SU-DHL-6 (cell line): Measurements from ENCODE around the gene ACVR2A.

Experiments
- H2AFZ ChIP-seq: fragments of 200-600 bp; sonication (generic); 2 replicates; pipeline ENCODE4 v1.6.1; 2014; ENCODE audit warnings: low read depth, mild to moderate bottlenecking, moderate library complexity, mixed read lengths, antibody characterized with exemption, low read length; ENCODE audit not compliant: severe bottlenecking
- H3F3A ChIP-seq: fragments of 200-600 bp; shearing (Covaris generic); 2 replicates; pipeline ENCODE4 v1.6.0; 2016; ENCODE audit warnings: antibody characterized with exemption, mild to moderate bottlenecking; ENCODE audit not compliant: insufficient read depth
- H3K27ac ChIP-seq: fragments of 200-600 bp; sonication (generic); 2 replicates; pipeline ENCODE4 v1.5.1; 2016; ENCODE audit warnings: low read depth, mild to moderate bottlenecking, low read length, moderate library complexity, mixed read lengths
- H3K27me3 ChIP-seq: fragments of 200-600 bp; sonication (generic), shearing (Covaris generic); 2 replicates; pipeline ENCODE4 v1.6.0; 2014; ENCODE audit warnings: mild to moderate bottlenecking, low read length
- H3K36me3 ChIP-seq: fragments of 200-600 bp; sonication (generic); 2 replicates; pipeline ENCODE4 v1.6.1; 2014; ENCODE audit warnings: mild to moderate bottlenecking, low read length, mixed read lengths
- H3K4me2 ChIP-seq: fragments of 300-600, 200-600 bp; shearing (Covaris generic), sonication (generic); 2 replicates; pipeline ENCODE4 v1.6.0; 2014; ENCODE audit warnings: low read length, low read depth, mild to moderate bottlenecking; ENCODE audit not compliant: poor library complexity, severe bottlenecking
- H3K4me3 ChIP-seq: fragments of 200-600 bp; sonication (generic); 2 replicates; pipeline ENCODE4 v1.5.1; 2014; ENCODE audit warnings: antibody characterized with exemption, low read length, mild to moderate bottlenecking, mixed read lengths; ENCODE audit not compliant: insufficient read depth, poor library complexity, severe bottlenecking
- H3K79me2 ChIP-seq: fragments of 200-600 bp; sonication (generic); 2 replicates; pipeline ENCODE4 v1.6.1; 2014; ENCODE audit warnings: mild to moderate bottlenecking, low read length, moderate library complexity; ENCODE audit not compliant: insufficient read depth
- H3K9ac ChIP-seq: fragments of 200-600 bp; sonication (generic); 2 replicates; pipeline ENCODE4 v1.7.0; 2014; ENCODE audit warnings: mild to moderate bottlenecking, low read length
- H3K9me2 ChIP-seq: fragments of 200-600 bp; sonication (generic); replicated peaks from 2 replicates; pipeline ENCODE4 v1.6.1; 2014; ENCODE audit warnings: low read length; ENCODE audit not compliant: insufficient read depth
- H3K9me3 ChIP-seq: fragments of 200-600 bp; sonication (generic); 2 replicates; pipeline ENCODE4 v1.6.1; 2014; ENCODE audit warnings: low read length, mixed read lengths; ENCODE audit not compliant: insufficient read depth
- H4K20me1 ChIP-seq: fragments of 200-600 bp; sonication (generic); 2 replicates; pipeline ENCODE4 v1.6.1; 2014; ENCODE audit warnings: low read depth, mild to moderate bottlenecking, antibody characterized with exemption, low read length, moderate library complexity, mixed read lengths
- EZH2phosphoT487 ChIP-seq: fragments of 200-600 bp; sonication (generic), shearing (Covaris generic); conservative IDR thresholded peaks from 2 replicates; pipeline ENCODE4 v1.6.1; 2018; ENCODE audit warnings: mild to moderate bottlenecking, antibody characterized with exemption, low read length, moderate library complexity, mixed read lengths
- TF ChIP-seq, protein P1 (sequence below): fragments of 200-600 bp; sonication (generic); IDR thresholded peaks from one replicate; pipeline ENCODE4 v1.5.1; 2017; ENCODE audit warnings: antibody characterized with exemption, mild to moderate bottlenecking, low read length, moderate library complexity; ENCODE audit not compliant: insufficient read depth, poor library complexity, severe bottlenecking

ACVR2A gene

GRCh38 chr2:147867050-147867449 is 22.2 kb downstream of the ACVR2A start:
- Histone ChIP-seq H3K9me2 (no peaks in the 10 kb centered on the region), H3K4me3 (no peak overlapping the region), H3K27me3 (no peaks in the 10 kb centered on the region), H3K9me3 (no peaks in the 10 kb centered on the region), H3F3A (no peaks in the 10 kb centered on the region), H4K20me1 (no peaks in the 10 kb centered on the region), H3K79me2 (no peaks in the 10 kb centered on the region), H3K4me2 (no peak overlapping the region), H3K36me3 (no peaks in the 10 kb centered on the region), H3K9ac (no peak overlapping the region), H2AFZ (no peak overlapping the region), H3K27ac (no peak overlapping the region)
- TF ChIP-seq, protein P1, sequence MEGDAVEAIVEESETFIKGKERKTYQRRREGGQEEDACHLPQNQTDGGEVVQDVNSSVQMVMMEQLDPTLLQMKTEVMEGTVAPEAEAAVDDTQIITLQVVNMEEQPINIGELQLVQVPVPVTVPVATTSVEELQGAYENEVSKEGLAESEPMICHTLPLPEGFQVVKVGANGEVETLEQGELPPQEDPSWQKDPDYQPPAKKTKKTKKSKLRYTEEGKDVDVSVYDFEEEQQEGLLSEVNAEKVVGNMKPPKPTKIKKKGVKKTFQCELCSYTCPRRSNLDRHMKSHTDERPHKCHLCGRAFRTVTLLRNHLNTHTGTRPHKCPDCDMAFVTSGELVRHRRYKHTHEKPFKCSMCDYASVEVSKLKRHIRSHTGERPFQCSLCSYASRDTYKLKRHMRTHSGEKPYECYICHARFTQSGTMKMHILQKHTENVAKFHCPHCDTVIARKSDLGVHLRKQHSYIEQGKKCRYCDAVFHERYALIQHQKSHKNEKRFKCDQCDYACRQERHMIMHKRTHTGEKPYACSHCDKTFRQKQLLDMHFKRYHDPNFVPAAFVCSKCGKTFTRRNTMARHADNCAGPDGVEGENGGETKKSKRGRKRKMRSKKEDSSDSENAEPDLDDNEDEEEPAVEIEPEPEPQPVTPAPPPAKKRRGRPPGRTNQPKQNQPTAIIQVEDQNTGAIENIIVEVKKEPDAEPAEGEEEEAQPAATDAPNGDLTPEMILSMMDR: no peak
- TF ChIP-seq EZH2phosphoT487: no peak

DNA sequence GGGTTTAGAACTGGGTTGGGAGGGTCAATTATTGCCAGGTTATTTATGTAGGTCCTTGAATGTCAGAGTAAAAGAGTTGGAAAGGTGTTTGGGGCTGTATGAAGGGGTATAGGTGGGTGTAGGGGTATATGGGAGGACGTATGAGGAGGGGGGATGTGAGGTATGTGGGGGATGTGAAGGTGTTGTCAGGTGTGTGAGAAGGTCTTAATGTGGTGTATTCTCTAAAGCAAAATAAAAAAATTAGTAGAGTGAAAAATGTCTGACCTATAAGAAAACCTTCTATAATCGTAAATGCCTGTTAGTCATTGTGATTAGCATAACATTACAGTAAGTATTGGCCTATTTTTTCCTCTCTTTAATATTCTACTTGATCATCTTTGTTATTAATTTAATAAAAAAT is 25.1 kb downstream of the ACVR2A start:
- H3K9ac ChIP-seq: no peak overlapping the region
- no peaks in the 10 kb centered on the region for H3K27me3 ChIP-seq
- no peak for TF ChIP-seq EZH2phosphoT487
- TF ChIP-seq, protein P1: no peak
- H3K27ac ChIP-seq: no peak overlapping the region
- no peaks in the 10 kb centered on the region for H3F3A ChIP-seq
- H4K20me1 ChIP-seq: no peaks in the 10 kb centered on the region
- no peaks in the 10 kb centered on the region for H3K79me2 ChIP-seq
- H3K9me3 ChIP-seq: no peaks in the 10 kb centered on the region
- no peak overlapping the region for H3K4me3 ChIP-seq
- no peaks in the 10 kb centered on the region for H3K9me2 ChIP-seq
- no peaks in the 10 kb centered on the region for H3K36me3 ChIP-seq
- no peak overlapping the region for H3K4me2 ChIP-seq
- H2AFZ ChIP-seq: no peak overlapping the region

DNA sequence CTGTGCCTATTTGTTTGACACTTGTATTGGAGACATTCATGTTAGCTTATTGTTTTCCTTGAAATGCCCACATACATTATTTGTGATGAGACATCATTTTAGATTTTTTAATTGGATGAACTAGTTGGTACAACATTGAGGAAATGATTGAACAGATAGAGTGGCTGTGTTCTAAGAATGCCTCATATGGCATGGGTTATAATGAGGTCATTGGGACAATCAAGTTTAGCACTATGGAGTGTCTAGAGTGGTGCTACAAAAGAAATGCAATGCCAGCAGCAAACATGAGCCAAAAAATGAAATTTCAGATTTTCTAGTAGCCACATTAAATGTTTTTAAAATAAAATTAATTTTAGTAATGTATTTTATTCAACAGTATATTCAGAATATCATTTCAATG is 28.1 kb downstream of the ACVR2A start:
- Histone ChIP-seq H2AFZ (no peak overlapping the region), H3K4me3 (no peak overlapping the region), H3K9me3 (no peaks in the 10 kb centered on the region), H3K27ac (no peak overlapping the region), H3K4me2 (no peak overlapping the region), H3K36me3 (no peaks in the 10 kb centered on the region), H3K9ac (no peak overlapping the region), H3K27me3 (no peaks in the 10 kb centered on the region), H4K20me1 (no peaks in the 10 kb centered on the region), H3F3A (no peaks in the 10 kb centered on the region), H3K9me2 (no peaks in the 10 kb centered on the region), H3K79me2 (no peaks in the 10 kb centered on the region)
- TF ChIP-seq, protein P1: no peak
- TF ChIP-seq EZH2phosphoT487: no peak
